Right atrium auricular region (tissue), 2 donors: ENCODE measurements around the gene CRELD2. TPM values are rescaled to one million over a fixed set of nuclear protein-coding genes. Genes with fewer than 3 reads are reported as not detected.

Experiments used
- DNase-seq: peaks from one replicate; pipeline ENCODE4 v3.0.0-alpha.2; 2019; ENCODE audit warnings: low spot score
- H3K27ac ChIP-seq, 2 donors: fragments of 200-600 bp; sonication (generic); 1 replicate in 1 of 2; 2 replicates in 1 of 2; pipeline ENCODE4 v1.5.1; 2016 to 2019
- H3K27me3 ChIP-seq, 2 donors: fragments of 200-600 bp; sonication (generic); one replicate each; pipeline versions ENCODE4 v1.5.1 to v1.6.0; 2017 to 2019
- H3K36me3 ChIP-seq: fragments of 200-600 bp; sonication (generic); one replicate; pipeline ENCODE4 v1.5.1; 2016
- H3K4me1 ChIP-seq, 2 donors: fragments of 200-600 bp; sonication (generic); one replicate each; pipeline versions ENCODE4 v1.5.1 to v1.6.0; 2017 to 2019
- H3K4me3 ChIP-seq, 2 donors: fragments of 200-600 bp; sonication (generic); 1 replicate in 1 of 2; 2 replicates in 1 of 2; pipeline ENCODE4 v1.5.1; 2017 to 2019; ENCODE audit warnings: mild to moderate bottlenecking in 1 of 2, moderate library complexity in 1 of 2
- H3K9me3 ChIP-seq, 2 donors: fragments of 200-600 bp; sonication (generic); one replicate each; pipeline ENCODE4 v1.5.1; 2019
- CTCF ChIP-seq, 2 donors: fragments of 200-600 bp; sonication (generic); IDR thresholded peaks; one replicate each; pipeline ENCODE4 v1.5.1; 2019; ENCODE audit warnings: antibody characterized with exemption in 2 of 2
- microRNA-seq, 2 donors: library from miRNA; unstranded; fragments of <30 nt; microRNA quantifications; one replicate each; pipeline ENCODE4, GENCODE V29; 2016 to 2017; ENCODE audit warnings: borderline number of aligned reads in 2 of 2, borderline replicate concordance in 1 of 2
- total RNA-seq, 2 donors: library from RNA; depleted of rRNA; stranded (reverse); fragments of >200 nt; gene quantifications; one replicate each; pipeline ENCODE4 v1.1.0, GENCODE V29; 2016

Gene CRELD2
- total RNA-seq, 2 donors from 2014 or later = 16.1 to 28.5 TPM

- peaks cover 0 to 9% of the 10 kb centered on the region in 2 donors for H3K9me3 ChIP-seq
- no peak overlapping the region for H3K4me3 ChIP-seq
- no peak for DNase-seq
- H3K27me3 ChIP-seq = no peaks in the 10 kb centered on the region
- H3K4me1 ChIP-seq = peaks cover 0 to 10% of the 10 kb centered on the region in 2 donors
- no peaks in the 10 kb centered on the region for H3K36me3 ChIP-seq
- no peak for TF ChIP-seq CTCF (IDR thresholded peaks at IDR 0.05)
- H3K27ac ChIP-seq = peak overlapping the region in 1 of 2 donors; percentile 55
These were observed 58.2 kb downstream of the CRELD2 start for GRCh38 chr22:49976439-49977175.

Small RNA genes within 50 kb of the gene (microRNA-seq; reads per million reads assigned to microRNA genes)
- 0 to 0.71 reads per million in 2 donors for gene MIR6821

Other genes starting within 250 kb of the CRELD2 start
- gene BRD1, start 90.8 kb upstream of the CRELD2 start, total RNA-seq = 10 to 100 TPM; 17.7 to 20.8 TPM
- gene ZBED4, start 64.8 kb upstream of the CRELD2 start, total RNA-seq = 1 to 10 TPM; 3.7 to 6.6 TPM
- 10 to 100 TPM; 19.7 to 19.8 TPM for gene ALG12, start 196 bp upstream of the CRELD2 start, total RNA-seq
- 10 to 100 TPM; 64.5 to 66.9 TPM for gene PIM3, start 42.1 kb downstream of the CRELD2 start, total RNA-seq
- gene IL17REL, start 94.1 kb downstream of the CRELD2 start, total RNA-seq = not detected
- not detected for gene TTLL8, start 139.7 kb downstream of the CRELD2 start, total RNA-seq
- gene MLC1, start 166.8 kb downstream of the CRELD2 start, total RNA-seq = under 1 TPM in 1 of 2 donors, not detected in 1; 0.71 TPM
- gene MOV10L1, start 171.4 kb downstream of the CRELD2 start, total RNA-seq = 1 to 10 TPM in 1 of 2 donors, under 1 TPM in 1; 0.43 to 1.1 TPM